ENCODE data around the gene GOLPH3. TPM values are rescaled to one million over a fixed set of nuclear protein-coding genes. Genes with fewer than 3 reads are reported as not detected.

The GOLPH3 gene
- total and polyA plus RNA-seq, 8 donors: 77.0 to 93.8 (median 85.6) TPM

DNA sequence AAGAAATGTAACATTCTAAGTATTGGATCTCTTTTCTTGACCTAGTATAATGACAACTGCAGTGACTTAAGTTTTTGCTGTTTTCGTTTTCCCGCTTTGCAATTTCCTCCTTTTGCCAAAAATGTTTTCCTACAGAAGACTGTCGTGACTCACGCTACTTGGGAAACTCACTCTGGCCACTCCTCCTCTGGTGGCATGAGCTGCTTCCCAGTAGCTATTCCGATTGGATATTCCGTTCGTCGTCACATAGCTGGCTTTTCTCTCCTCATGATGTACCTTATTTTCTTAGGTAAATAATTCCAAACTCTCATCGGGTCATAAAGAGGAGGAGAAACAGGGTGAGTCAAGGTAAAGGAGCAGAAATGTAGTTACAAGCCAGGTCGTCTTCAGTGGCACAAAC is 64.9 kb downstream of the GOLPH3 start:
- no peaks in the 10 kb centered on the region for H3K9me3 ChIP-seq
- no peak overlapping the region for H3K4me3 ChIP-seq
- no peak overlapping the region for H3K27ac ChIP-seq
- H3K27me3 ChIP-seq: no peaks in the 10 kb centered on the region
- H3K4me1 ChIP-seq: no peaks in the 10 kb centered on the region
- ATAC-seq: no peak
- peaks cover 0 to 95% of the 10 kb centered on the region in 2 donors for H3K36me3 ChIP-seq
- TF ChIP-seq, protein P1, sequence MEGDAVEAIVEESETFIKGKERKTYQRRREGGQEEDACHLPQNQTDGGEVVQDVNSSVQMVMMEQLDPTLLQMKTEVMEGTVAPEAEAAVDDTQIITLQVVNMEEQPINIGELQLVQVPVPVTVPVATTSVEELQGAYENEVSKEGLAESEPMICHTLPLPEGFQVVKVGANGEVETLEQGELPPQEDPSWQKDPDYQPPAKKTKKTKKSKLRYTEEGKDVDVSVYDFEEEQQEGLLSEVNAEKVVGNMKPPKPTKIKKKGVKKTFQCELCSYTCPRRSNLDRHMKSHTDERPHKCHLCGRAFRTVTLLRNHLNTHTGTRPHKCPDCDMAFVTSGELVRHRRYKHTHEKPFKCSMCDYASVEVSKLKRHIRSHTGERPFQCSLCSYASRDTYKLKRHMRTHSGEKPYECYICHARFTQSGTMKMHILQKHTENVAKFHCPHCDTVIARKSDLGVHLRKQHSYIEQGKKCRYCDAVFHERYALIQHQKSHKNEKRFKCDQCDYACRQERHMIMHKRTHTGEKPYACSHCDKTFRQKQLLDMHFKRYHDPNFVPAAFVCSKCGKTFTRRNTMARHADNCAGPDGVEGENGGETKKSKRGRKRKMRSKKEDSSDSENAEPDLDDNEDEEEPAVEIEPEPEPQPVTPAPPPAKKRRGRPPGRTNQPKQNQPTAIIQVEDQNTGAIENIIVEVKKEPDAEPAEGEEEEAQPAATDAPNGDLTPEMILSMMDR (IDR thresholded peaks at IDR 0.05): no peak
- intact Hi-C loops (cut with DNase I): no loop called here
- DNase-seq: no peak

DNA sequence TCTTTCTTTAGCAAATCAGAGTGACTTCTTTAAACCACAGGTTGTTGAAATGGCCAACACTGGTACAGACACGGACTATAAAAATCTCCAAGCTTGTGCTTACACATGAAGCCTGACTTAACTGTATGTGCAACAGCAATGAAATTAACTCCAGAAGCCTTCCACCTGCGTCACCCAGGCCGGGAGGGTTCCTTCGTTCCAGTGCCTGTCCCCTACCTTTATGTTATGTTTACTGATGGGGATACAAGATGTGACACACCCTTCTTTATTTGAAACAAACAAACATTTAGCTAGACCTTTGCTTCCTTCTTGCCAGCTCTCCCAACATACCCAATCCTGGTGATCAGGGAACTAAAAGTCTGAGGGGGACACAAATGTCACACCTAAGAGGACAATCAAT is 66.0 kb downstream of the GOLPH3 start:
- no peak overlapping the region for H3K27ac ChIP-seq
- no peaks in the 10 kb centered on the region for H3K4me1 ChIP-seq
- H3K27me3 ChIP-seq: no peaks in the 10 kb centered on the region
- no peak overlapping the region for H3K4me3 ChIP-seq
- intact Hi-C loops (cut with DNase I): no loop called here
- DNase-seq (no peak), ATAC-seq (no peak)
- TF ChIP-seq, protein P1 (IDR thresholded peaks at IDR 0.05): no peak
- no peaks in the 10 kb centered on the region for H3K9me3 ChIP-seq
- peaks cover 1 to 97% of the 10 kb centered on the region in 2 donors for H3K36me3 ChIP-seq

DNA sequence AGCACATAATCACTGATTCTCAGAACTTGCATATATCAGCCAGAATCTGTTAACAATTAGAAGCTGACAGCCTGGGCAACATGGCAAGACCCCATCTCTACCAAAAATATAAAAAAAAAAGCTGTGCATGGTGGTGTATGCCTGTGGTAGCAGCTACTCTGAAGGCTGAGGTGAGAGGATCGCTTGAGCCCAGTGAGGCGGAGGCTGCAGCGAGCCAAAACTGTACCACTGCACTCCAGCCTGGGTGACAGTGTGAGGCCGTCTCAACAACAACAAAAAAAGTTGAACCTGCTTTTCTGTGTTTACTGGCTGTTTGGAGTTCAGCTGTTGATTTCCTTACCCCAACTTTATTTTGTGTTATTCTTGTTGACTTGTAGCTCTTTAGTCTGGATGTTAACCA is 66.8 kb downstream of the GOLPH3 start:
- intact Hi-C loops (cut with DNase I): no loop called here
- Histone ChIP-seq H3K27ac (no peak overlapping the region), H3K4me1 (no peaks in the 10 kb centered on the region), H3K27me3 (no peaks in the 10 kb centered on the region), H3K4me3 (no peak overlapping the region), H3K36me3 (peaks cover 4 to 98% of the 10 kb centered on the region in 2 donors), H3K9me3 (no peaks in the 10 kb centered on the region)
- TF ChIP-seq, protein P1 (IDR thresholded peaks at IDR 0.05): no peak
- DNase-seq: no peak
- no peak for ATAC-seq

DNA sequence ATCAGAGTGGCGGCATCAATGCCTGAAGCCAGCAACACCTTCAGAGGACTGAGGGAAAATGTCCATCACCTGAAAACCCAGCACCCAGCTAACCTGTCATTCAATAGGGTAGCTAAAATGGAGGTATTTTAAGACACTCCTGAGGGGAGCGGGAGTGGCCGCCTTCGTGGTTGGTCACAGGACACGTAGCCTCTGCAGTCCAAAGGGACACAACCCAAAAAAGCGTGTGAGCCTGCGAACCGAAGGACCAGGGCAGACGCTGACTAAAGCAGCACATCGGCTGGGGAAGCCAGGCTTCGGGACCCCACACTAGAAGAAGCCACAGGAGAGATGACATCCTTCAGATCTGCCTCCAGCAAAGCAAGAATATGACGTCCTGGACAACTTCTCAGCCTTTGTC is 70.6 kb downstream of the GOLPH3 start:
- TF ChIP-seq, protein P1 (IDR thresholded peaks at IDR 0.05): no peak
- Histone ChIP-seq H3K27me3 (no peaks in the 10 kb centered on the region), H3K4me3 (no peak overlapping the region), H3K27ac (no peak overlapping the region), H3K9me3 (no peaks in the 10 kb centered on the region), H3K36me3 (peaks cover 4 to 97% of the 10 kb centered on the region in 2 donors), H3K4me1 (peaks cover 0 to 16% of the 10 kb centered on the region in 2 donors)
- intact Hi-C loops (cut with DNase I): no loop called here
- ATAC-seq (no peak), DNase-seq (no peak)

DNA sequence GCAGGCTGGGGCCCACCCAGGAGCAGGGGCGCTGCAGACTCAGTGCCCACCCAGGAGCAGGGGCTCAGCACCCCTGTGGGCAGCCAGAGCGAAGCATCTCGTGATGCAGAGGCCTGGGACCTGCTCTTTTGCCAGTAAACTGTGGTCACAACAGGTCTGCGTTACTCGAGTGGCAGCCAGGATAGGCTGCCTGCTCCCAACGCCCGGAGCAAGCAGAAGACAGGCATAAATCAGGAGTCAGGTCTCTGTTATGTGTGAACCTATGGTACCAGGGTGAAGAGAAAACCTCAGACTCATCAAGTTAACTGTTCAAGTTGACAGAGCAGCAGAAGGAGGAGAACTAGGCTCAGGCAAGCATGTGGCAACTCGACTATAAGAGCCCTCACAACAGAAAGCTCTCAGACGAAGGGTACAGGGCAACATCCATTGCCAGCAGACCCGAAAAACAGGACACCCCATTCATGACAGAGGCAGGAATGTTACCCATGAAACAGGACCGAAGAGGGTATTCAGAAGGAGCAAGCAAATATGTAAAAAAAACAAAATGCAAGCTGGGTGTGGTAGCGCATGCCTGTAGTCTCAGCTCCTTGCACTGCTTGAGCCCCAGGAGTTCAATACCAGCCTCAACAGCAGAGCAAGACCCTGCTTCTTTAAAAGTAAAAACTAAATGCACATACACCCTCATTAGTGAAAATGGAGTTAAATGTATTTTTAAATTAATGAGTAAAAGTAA is 71.7 kb downstream of the GOLPH3 start:
- Histone ChIP-seq H3K4me3 (no peak overlapping the region), H3K4me1 (peaks cover 0 to 16% of the 10 kb centered on the region in 2 donors), H3K36me3 (peaks cover 4 to 97% of the 10 kb centered on the region in 2 donors), H3K27ac (no peak overlapping the region), H3K9me3 (no peaks in the 10 kb centered on the region), H3K27me3 (no peaks in the 10 kb centered on the region)
- intact Hi-C loops (cut with DNase I): no loop called here
- ATAC-seq (no peak), DNase-seq (no peak)
- TF ChIP-seq, protein P1 (IDR thresholded peaks at IDR 0.05): no peak
